ENCODE results near the gene CTNNA1. TPM values are rescaled to one million over a fixed set of nuclear protein-coding genes. Genes with fewer than 3 reads are reported as not detected.

The CTNNA1 gene
- polyA plus RNA-seq, 3 donors = 56.6 to 84.5 (median 66.2) TPM

GRCh38 chr5:138712791-138713190, 40.4 kb upstream of the CTNNA1 start:
- no peaks in the 10 kb centered on the region for H3K79me2 ChIP-seq (ENCODE audit: insufficient read depth, low read length)
- H3K27me3 ChIP-seq (ENCODE audit: control insufficient read depth in 2 of 2, insufficient read depth in 2 of 2, low read length in 2 of 2) = no peaks in the 10 kb centered on the region
- no peaks in the 10 kb centered on the region for H3K9me3 ChIP-seq (replicated peaks in 1 of 2; ENCODE audit: control insufficient read depth in 1 of 2, insufficient read depth in 1 of 2, low read length in 2 of 2)
- no peak overlapping the region for H3K4me3 ChIP-seq (replicated peaks in 1 of 3; ENCODE audit: low read depth in 2 of 3, low read length in 3 of 3)
- no peak overlapping the region for H3K27ac ChIP-seq (ENCODE audit: low read depth in 1 of 2, low read length in 2 of 2)
- Mint-ChIP-seq H3K4me1 (no peaks in the 10 kb centered on the region), H3K27me3 (ENCODE audit: low read depth in 3 of 3) (peaks cover 10 to 16% (median 11%) of the 10 kb centered on the region in 3 donors), H3K27ac (no peak overlapping the region), H3K36me3 (no peaks in the 10 kb centered on the region), H3K9me3 (no peaks in the 10 kb centered on the region), H3K4me3 (no peak overlapping the region)
- H3K36me3 ChIP-seq (replicated peaks in 1 of 2; ENCODE audit: control insufficient read depth in 1 of 2, insufficient read depth in 2 of 2, low read length in 2 of 2) = no peaks in the 10 kb centered on the region
- no peak for TF ChIP-seq CTCF (IDR thresholded peaks at IDR 0.05)
- H3K9ac ChIP-seq (ENCODE audit: insufficient read depth, low read length, poor library complexity, severe bottlenecking) = no peak overlapping the region
- H3K4me1 ChIP-seq (ENCODE audit: control insufficient read depth in 1 of 2, insufficient read depth in 2 of 2, low read length in 2 of 2) = no peaks in the 10 kb centered on the region
- H2AFZ ChIP-seq (ENCODE audit: insufficient read depth, low read depth, low read length, poor library complexity, severe bottlenecking) = no peak overlapping the region
- intact Hi-C loops (cut with micrococcal nuclease) = no loop called here
- H4K20me1 ChIP-seq (ENCODE audit: insufficient read depth, low read length) = no peaks in the 10 kb centered on the region
- 41% methylated on average over 2 of the region's 5 CpGs for WGBS (ENCODE audit: insufficient coverage)
- DNase-seq = no peak
- no peak overlapping the region for H3K4me2 ChIP-seq (replicated peaks; ENCODE audit: extremely low read depth, low read length, poor library complexity, severe bottlenecking)

- no peaks in the 10 kb centered on the region for H3K36me3 Mint-ChIP-seq
- Histone ChIP-seq H3K4me2 (replicated peaks; ENCODE audit: extremely low read depth, low read length, poor library complexity, severe bottlenecking) (no peak overlapping the region), H3K9me3 (replicated peaks in 1 of 2; ENCODE audit: control insufficient read depth in 1 of 2, insufficient read depth in 1 of 2, low read length in 2 of 2) (no peaks in the 10 kb centered on the region), H2AFZ (ENCODE audit: insufficient read depth, low read depth, low read length, poor library complexity, severe bottlenecking) (no peak overlapping the region), H3K27ac (ENCODE audit: low read depth in 1 of 2, low read length in 2 of 2) (no peak overlapping the region), H3K9ac (ENCODE audit: insufficient read depth, low read length, poor library complexity, severe bottlenecking) (no peak overlapping the region), H3K79me2 (ENCODE audit: insufficient read depth, low read length) (no peaks in the 10 kb centered on the region), H3K27me3 (ENCODE audit: control insufficient read depth in 2 of 2, insufficient read depth in 2 of 2, low read length in 2 of 2) (no peaks in the 10 kb centered on the region), H3K36me3 (replicated peaks in 1 of 2; ENCODE audit: control insufficient read depth in 1 of 2, insufficient read depth in 2 of 2, low read length in 2 of 2) (no peaks in the 10 kb centered on the region), H3K4me3 (replicated peaks in 1 of 3; ENCODE audit: low read depth in 2 of 3, low read length in 3 of 3) (no peak overlapping the region), H3K4me1 (ENCODE audit: control insufficient read depth in 1 of 2, insufficient read depth in 2 of 2, low read length in 2 of 2) (no peaks in the 10 kb centered on the region), H4K20me1 (ENCODE audit: insufficient read depth, low read length) (no peaks in the 10 kb centered on the region)
- no peak for DNase-seq
- H3K4me3 Mint-ChIP-seq = no peak overlapping the region
- no peak overlapping the region for H3K27ac Mint-ChIP-seq
- no peaks in the 10 kb centered on the region for H3K9me3 Mint-ChIP-seq
- intact Hi-C loops (cut with micrococcal nuclease) = no loop called here
- H3K4me1 Mint-ChIP-seq = no peaks in the 10 kb centered on the region
- TF ChIP-seq CTCF (IDR thresholded peaks at IDR 0.05) = no peak
- H3K27me3 Mint-ChIP-seq (ENCODE audit: low read depth in 3 of 3) = peaks cover 10 to 16% (median 11%) of the 10 kb centered on the region in 3 donors
These were observed 40.0 kb upstream of the CTNNA1 start for GRCh38 chr5:138713247-138713646.

Measured in CD14-positive monocyte (primary cell).